HCT116 (cell line): Measurements from ENCODE around the gene ARVCF. TPM values are rescaled to one million over a fixed set of nuclear protein-coding genes. Genes with fewer than 3 reads are reported as not detected.

ENCODE experiments used
- ATAC-seq: fragments of 200-7000 bp; cut with Tn5 transposase; 2 replicates; pipeline ENCODE4 v1.9.1; 2020; ENCODE audit warnings: mild to moderate bottlenecking, moderate library complexity
- BruUV-seq: library from RNA; stranded (reverse); fragments of 400-500 nt; replicated peaks from 2 replicates; lab custom pipeline; 2021; lab: Mats Ljungman, UMichigan
- CTCF ChIA-PET: fragments of 300-600 bp; sonication (Branson Sonifier 250); formaldehyde crosslinking; loops from one replicate; lab custom pipeline; 2021; ENCODE audit warnings: antibody characterized with exemption; lab: Charles Lee
- POLR2A ChIA-PET: fragments of 300-600, 350-600 bp; sonication (Branson Sonifier 250); formaldehyde crosslinking; loops from one replicate; lab custom pipeline; 2021; ENCODE audit warnings: antibody characterized with exemption; lab: Charles Lee
- RAD21 ChIA-PET, 2 experiments: fragments of 300-600 bp; sonication (Branson Sonifier 250); formaldehyde crosslinking; loops; one replicate each; lab custom pipeline; 2023; ENCODE audit warnings: low total read pairs in 2 of 2; ENCODE audit not compliant: uncharacterized antibody in 2 of 2, unreplicated experiment in 2 of 2, low non-redundant PET in 1 of 2; lab: Charles Lee
- DNase-seq: peaks from one replicate; pipeline ENCODE4 v3.0.0-alpha.2; 2010; ENCODE audit warnings: low read depth, low spot score
- H2AFZ ChIP-seq: fragments of 200-600 bp; shearing (Covaris generic), sonication (generic); 2 replicates; pipeline ENCODE4 v1.6.1; 2017; ENCODE audit warnings: low read depth, mixed run types, mixed read lengths, antibody characterized with exemption, low read length; ENCODE audit not compliant: poor library complexity, severe bottlenecking
- H3K27ac ChIP-seq: 2 replicates; pipeline ENCODE4 v1.5.1; 2012; ENCODE audit warnings: low read depth, low read length
- H3K27me3 ChIP-seq: fragments of 200-600 bp; sonication (generic); 2 replicates; pipeline ENCODE4 v1.6.1; 2016; ENCODE audit warnings: mixed run types, low read length, mixed read lengths; ENCODE audit not compliant: insufficient read depth
- H3K36me3 ChIP-seq, 2 experiments: fragments of 200-500 bp in 1 of 2; fragments of 200-600 bp in 1 of 2; sonication (Bioruptor generic) in 1 of 2; sonication (generic) in 1 of 2; 2 replicates each; pipeline versions ENCODE4 v1.5.1 to v1.6.1; 2014 to 2016; ENCODE audit warnings: low read length in 2 of 2, inconsistent platforms in 1 of 2, mixed read lengths in 1 of 2, mixed run types in 1 of 2; ENCODE audit not compliant: insufficient read depth in 2 of 2, control insufficient read depth in 1 of 2
- H3K4me1 ChIP-seq, 2 experiments: fragments of 200-600 bp in 1 of 2; sonication (generic) in 1 of 2; 2 replicates each; pipeline versions ENCODE4 v1.5.1 to v1.6.1; 2012 to 2017; ENCODE audit warnings: low read length in 2 of 2, inconsistent platforms in 1 of 2, mild to moderate bottlenecking in 1 of 2, mixed read lengths in 1 of 2, mixed run types in 1 of 2, moderate library complexity in 1 of 2; ENCODE audit not compliant: insufficient read depth in 2 of 2, control insufficient read depth in 1 of 2
- H3K4me2 ChIP-seq: fragments of 200-600 bp; sonication (generic); 2 replicates; pipeline ENCODE4 v1.6.1; 2017; ENCODE audit warnings: mixed run types, low read length, mixed read lengths
- H3K4me3 ChIP-seq, 2 experiments: fragments of 200-600 bp in 1 of 2; sonication (generic) in 1 of 2; replicated peaks in 1 of 2; 2 replicates each; pipeline ENCODE4 v1.5.1; 2011 to 2016; ENCODE audit warnings: low read length in 2 of 2, control low read depth in 1 of 2, low read depth in 1 of 2, mild to moderate bottlenecking in 1 of 2, mixed read lengths in 1 of 2, mixed run types in 1 of 2
- H3K79me2 ChIP-seq: fragments of 200-600 bp; sonication (generic); 2 replicates; pipeline ENCODE4 v1.6.1; 2017; ENCODE audit warnings: mild to moderate bottlenecking, mixed run types, low read length, moderate library complexity, mixed read lengths; ENCODE audit not compliant: insufficient read depth
- H3K9ac ChIP-seq: fragments of 200-600 bp; sonication (generic); 2 replicates; pipeline ENCODE4 v1.6.1; 2016; ENCODE audit warnings: low read length, mixed read lengths
- H3K9me2 ChIP-seq: fragments of 200-600 bp; sonication (generic), shearing (Covaris generic); 2 replicates; pipeline ENCODE4 v1.6.1; 2017; ENCODE audit warnings: mixed run types, mild to moderate bottlenecking, moderate library complexity; ENCODE audit not compliant: insufficient read depth
- H3K9me3 ChIP-seq, 2 experiments: fragments of 200-500 bp in 1 of 2; fragments of 200-600 bp in 1 of 2; sonication (Bioruptor generic) in 1 of 2; sonication (generic) in 1 of 2; 2 replicates each; pipeline ENCODE4 v1.6.1; 2014 to 2017; ENCODE audit warnings: low read length in 2 of 2, mixed read lengths in 2 of 2, inconsistent platforms in 1 of 2, low read depth in 1 of 2, mild to moderate bottlenecking in 1 of 2, mixed run types in 1 of 2, moderate library complexity in 1 of 2; ENCODE audit not compliant: control insufficient read depth in 1 of 2, insufficient read depth in 1 of 2
- H4K20me1 ChIP-seq: fragments of 200-600 bp; sonication (generic), shearing (Covaris generic); 2 replicates; pipeline ENCODE4 v1.6.1; 2017; ENCODE audit warnings: mixed run types, mild to moderate bottlenecking, moderate library complexity; ENCODE audit not compliant: insufficient read depth
- ATF3 ChIP-seq: IDR thresholded peaks from 2 replicates; pipeline ENCODE4 v1.6.1; 2012
- CBX3 ChIP-seq: IDR thresholded peaks from 2 replicates; pipeline ENCODE4 v1.6.1; 2012; ENCODE audit warnings: low read depth
- EGR1 ChIP-seq: IDR thresholded peaks from 2 replicates; pipeline ENCODE4 v1.6.1; 2012; ENCODE audit warnings: low read depth
- FOSL1 ChIP-seq: IDR thresholded peaks from 2 replicates; pipeline ENCODE4 v1.6.1; 2012; ENCODE audit warnings: low read depth
- JUND ChIP-seq: IDR thresholded peaks from 2 replicates; pipeline ENCODE4 v1.6.1; 2012
- MAX ChIP-seq: IDR thresholded peaks from 2 replicates; pipeline ENCODE4 v1.6.1; 2012
- RAD21 ChIP-seq: IDR thresholded peaks from 2 replicates; pipeline ENCODE4 v1.6.1; 2012; ENCODE audit warnings: low read depth, mild to moderate bottlenecking
- REST ChIP-seq: IDR thresholded peaks from 2 replicates; pipeline ENCODE4 v1.6.1; 2012; ENCODE audit warnings: low read depth
- SP1 ChIP-seq: IDR thresholded peaks from 2 replicates; pipeline ENCODE4 v1.6.1; 2012; ENCODE audit warnings: low read depth
- SRF ChIP-seq: IDR thresholded peaks from 2 replicates; pipeline ENCODE4 v1.6.1; 2012; ENCODE audit warnings: low read depth
- YY1 ChIP-seq: IDR thresholded peaks from 2 replicates; pipeline ENCODE4 v1.6.1; 2011; ENCODE audit warnings: low read length, low read depth, moderate library complexity, mild to moderate bottlenecking; ENCODE audit not compliant: insufficient replicate concordance; ENCODE audit errors: extremely low read depth
- ZBTB33 ChIP-seq: IDR thresholded peaks from 2 replicates; pipeline ENCODE4 v1.6.1; 2011; ENCODE audit warnings: mild to moderate bottlenecking, low read length, moderate library complexity; ENCODE audit not compliant: insufficient replicate concordance; ENCODE audit errors: extremely low read depth
- ZNF274 ChIP-seq: fragments of 200-500 bp; sonication (Bioruptor generic); IDR thresholded peaks from 2 replicates; pipeline ENCODE4 v1.6.1; 2014; ENCODE audit warnings: mild to moderate bottlenecking, low read depth, low read length, inconsistent platforms
- intact Hi-C: fragments of 100-400 bp; cut with micrococcal nuclease; formaldehyde crosslinking; loops from 2 replicates; pipeline ENCODE4 v1.10.0; 2022
- total RNA-seq: library from RNA; stranded (reverse); gene quantifications from one replicate; pipeline ENCODE4 v1.2.1, GENCODE V29; 2021; ENCODE audit not compliant: unreplicated experiment

Gene ARVCF
- total RNA-seq, 1 experiment from 2014 or later = 42.8 TPM

GRCh38 chr22:20043057-20043996 is 26.7 kb upstream of the ARVCF start:
- Histone ChIP-seq H3K9ac (no peak overlapping the region), H3K27me3 (no peaks in the 10 kb centered on the region), H3K4me3 (no peak overlapping the region), H3K79me2 (no peaks in the 10 kb centered on the region), H3K9me3 (no peaks in the 10 kb centered on the region), H3K27ac (no peak overlapping the region), H4K20me1 (no peaks in the 10 kb centered on the region), H3K4me2 (no peak overlapping the region), H3K4me1 (no peaks in the 10 kb centered on the region), H3K36me3 (peaks cover 0 to 9% of the 10 kb centered on the region in 2 experiments; a peak in 2 of 4 replicates), H2AFZ (no peak overlapping the region), H3K9me2 (no peaks in the 10 kb centered on the region)
- BruUV-seq = no TSS peak
- ChIA-PET POLR2A (no interaction called here), RAD21 (no interaction called here), CTCF (no interaction called here)
- intact Hi-C loops = no loop called here
- TF ChIP-seq REST = no peak
- no peak for TF ChIP-seq JUND
- no peak for TF ChIP-seq SP1
- no peak for TF ChIP-seq CBX3
- TF ChIP-seq ZBTB33 = no peak
- no peak for TF ChIP-seq SRF
- no peak for TF ChIP-seq EGR1
- no peak for TF ChIP-seq ATF3
- no peak for TF ChIP-seq YY1
- no peak for TF ChIP-seq RAD21
- no peak for TF ChIP-seq ZNF274
- no peak for TF ChIP-seq FOSL1
- TF ChIP-seq MAX = no peak
- no peak for ATAC-seq
- DNase-seq = no peak
